ENCODE results near the gene POLD1. TPM values are rescaled to one million over a fixed set of nuclear protein-coding genes. Genes with fewer than 3 reads are reported as not detected.

The POLD1 gene
- total and polyA plus RNA-seq, 2 donors (not counting 3 experiments of a cell fraction or from before 2014, with no cell fraction given): 40.9 to 63.9 TPM

DNA sequence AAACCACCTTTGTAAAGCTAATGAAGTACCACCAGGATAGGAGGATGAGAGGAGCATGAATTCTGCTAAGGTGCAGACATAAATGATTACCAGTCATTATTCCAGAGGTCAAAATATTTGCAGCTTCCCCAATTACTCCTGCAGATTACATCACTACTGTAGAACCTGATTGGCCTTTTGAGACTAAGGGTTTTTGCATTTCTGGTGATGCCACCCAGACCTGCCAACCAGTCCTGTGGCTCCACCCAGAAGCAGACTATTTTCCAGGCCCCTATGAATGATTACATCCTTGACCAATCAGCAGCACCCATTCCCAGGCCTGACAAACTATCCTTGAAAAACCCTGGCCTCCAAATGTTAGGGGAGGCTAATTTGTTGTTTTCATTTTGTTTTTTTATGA, 43.8 kb upstream of the POLD1 start:
- Histone ChIP-seq H2AFZ (ENCODE audit: low read depth, low read length) (no peak overlapping the region), H3K4me1 (ENCODE audit: control insufficient read depth, extremely low read depth, insufficient read depth, low read length) (no peaks in the 10 kb centered on the region), H3K9me3 (replicated peaks; ENCODE audit: control insufficient read depth, insufficient read depth, low read length) (no peaks in the 10 kb centered on the region), H3K27me3 (ENCODE audit: control insufficient read depth in 2 of 2, insufficient read depth in 2 of 2, low read length in 2 of 2) (no peaks in the 10 kb centered on the region), H3K9me1 (replicated peaks; ENCODE audit: control insufficient read depth, extremely low read depth, insufficient read depth, low read length) (no peaks in the 10 kb centered on the region), H3K4me3 (replicated peaks in 1 of 3; ENCODE audit: insufficient read depth in 1 of 3, low read depth in 1 of 3, low read length in 3 of 3) (no peak overlapping the region), H3K9ac (replicated peaks; ENCODE audit: extremely low read depth, insufficient read depth, low read length) (no peak overlapping the region), H3K27ac (ENCODE audit: insufficient read depth, low read depth, low read length) (no peak overlapping the region), H4K20me1 (replicated peaks; ENCODE audit: control insufficient read depth, extremely low read depth, insufficient read depth, low read length) (no peaks in the 10 kb centered on the region), H3K79me2 (ENCODE audit: control insufficient read depth, insufficient read depth, low read length) (no peaks in the 10 kb centered on the region), H3K36me3 (ENCODE audit: control insufficient read depth in 2 of 2, extremely low read depth in 1 of 2, insufficient read depth in 2 of 2, low read length in 2 of 2) (no peaks in the 10 kb centered on the region), H3K4me2 (ENCODE audit: insufficient read depth, low read length) (no peak overlapping the region)
- intact Hi-C loops (cut with micrococcal nuclease) (no loop called here), dilution Hi-C loops (cut with MboI; ENCODE audit: extremely low pct_ligation_motif_present, low sequenced_read_pairs) (no loop called here)
- DNase-seq (ENCODE audit: low read depth, low spot score): no peak
- FAIRE-seq: no peak
- BruUV-seq (replicated peaks): no TSS peak
- ChIA-PET POLR2A (no interaction called here), CTCF (interaction anchor here (1.6 kb wide), 1 partner anchor 17 kb away, joined by 6 read pairs; no protein-coding TSS in a partner anchor)
- no peak for TF ChIP-seq POLR2AphosphoS5 (IDR thresholded peaks at IDR 0.05; ENCODE audit: insufficient read depth, low read depth, low read length)

DNA sequence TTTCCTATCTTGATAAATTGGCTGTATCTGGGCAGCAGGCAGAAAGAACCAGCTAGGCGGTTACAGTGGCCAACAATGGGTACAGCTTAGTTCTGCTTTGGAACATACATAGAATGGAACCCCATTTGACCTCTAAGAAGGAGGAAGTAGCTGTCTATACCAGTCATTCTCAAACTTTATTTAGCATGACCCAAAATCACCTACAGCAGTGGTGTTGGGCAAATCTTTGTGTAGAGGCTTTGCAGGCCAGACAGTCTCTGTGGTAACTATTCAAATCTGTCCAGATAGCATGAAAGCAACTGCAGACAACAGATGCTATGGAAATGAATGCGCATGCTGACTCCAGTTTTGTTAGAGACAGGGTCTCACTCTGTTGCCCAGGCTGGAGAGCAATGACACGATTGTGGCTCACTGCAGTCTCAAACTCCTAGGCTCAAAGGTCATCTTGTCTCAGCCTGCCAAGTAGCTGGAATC, 43.0 kb upstream of the POLD1 start:
- CTCF ChIA-PET: interaction anchor here (1.6 kb wide), 1 partner anchor 16 kb away, joined by 6 read pairs; no protein-coding TSS in a partner anchor
- Histone ChIP-seq H3K9me1 (replicated peaks; ENCODE audit: control insufficient read depth, extremely low read depth, insufficient read depth, low read length) (no peaks in the 10 kb centered on the region), H3K79me2 (ENCODE audit: control insufficient read depth, insufficient read depth, low read length) (no peaks in the 10 kb centered on the region), H3K27me3 (ENCODE audit: control insufficient read depth in 2 of 2, insufficient read depth in 2 of 2, low read length in 2 of 2) (no peaks in the 10 kb centered on the region), H3K4me2 (ENCODE audit: insufficient read depth, low read length) (no peak overlapping the region), H4K20me1 (replicated peaks; ENCODE audit: control insufficient read depth, extremely low read depth, insufficient read depth, low read length) (no peaks in the 10 kb centered on the region), H3K36me3 (ENCODE audit: control insufficient read depth in 2 of 2, extremely low read depth in 1 of 2, insufficient read depth in 2 of 2, low read length in 2 of 2) (no peaks in the 10 kb centered on the region), H2AFZ (ENCODE audit: low read depth, low read length) (no peak overlapping the region), H3K9me3 (replicated peaks; ENCODE audit: control insufficient read depth, insufficient read depth, low read length) (no peaks in the 10 kb centered on the region), H3K4me3 (replicated peaks in 1 of 3; ENCODE audit: insufficient read depth in 1 of 3, low read depth in 1 of 3, low read length in 3 of 3) (no peak overlapping the region), H3K27ac (ENCODE audit: insufficient read depth, low read depth, low read length) (no peak overlapping the region), H3K9ac (replicated peaks; ENCODE audit: extremely low read depth, insufficient read depth, low read length) (no peak overlapping the region), H3K4me1 (ENCODE audit: control insufficient read depth, extremely low read depth, insufficient read depth, low read length) (no peaks in the 10 kb centered on the region)
- dilution Hi-C loops (cut with MboI; ENCODE audit: extremely low pct_ligation_motif_present, low sequenced_read_pairs) (no loop called here), intact Hi-C loops (cut with micrococcal nuclease) (no loop called here)
- DNase-seq (ENCODE audit: low read depth, low spot score) (no peak), FAIRE-seq (no peak)
- TF ChIP-seq GATA2 (IDR thresholded peaks at IDR 0.05; ENCODE audit: insufficient read depth, insufficient read length, low read depth, low read length): no peak
- TF ChIP-seq, protein P1, sequence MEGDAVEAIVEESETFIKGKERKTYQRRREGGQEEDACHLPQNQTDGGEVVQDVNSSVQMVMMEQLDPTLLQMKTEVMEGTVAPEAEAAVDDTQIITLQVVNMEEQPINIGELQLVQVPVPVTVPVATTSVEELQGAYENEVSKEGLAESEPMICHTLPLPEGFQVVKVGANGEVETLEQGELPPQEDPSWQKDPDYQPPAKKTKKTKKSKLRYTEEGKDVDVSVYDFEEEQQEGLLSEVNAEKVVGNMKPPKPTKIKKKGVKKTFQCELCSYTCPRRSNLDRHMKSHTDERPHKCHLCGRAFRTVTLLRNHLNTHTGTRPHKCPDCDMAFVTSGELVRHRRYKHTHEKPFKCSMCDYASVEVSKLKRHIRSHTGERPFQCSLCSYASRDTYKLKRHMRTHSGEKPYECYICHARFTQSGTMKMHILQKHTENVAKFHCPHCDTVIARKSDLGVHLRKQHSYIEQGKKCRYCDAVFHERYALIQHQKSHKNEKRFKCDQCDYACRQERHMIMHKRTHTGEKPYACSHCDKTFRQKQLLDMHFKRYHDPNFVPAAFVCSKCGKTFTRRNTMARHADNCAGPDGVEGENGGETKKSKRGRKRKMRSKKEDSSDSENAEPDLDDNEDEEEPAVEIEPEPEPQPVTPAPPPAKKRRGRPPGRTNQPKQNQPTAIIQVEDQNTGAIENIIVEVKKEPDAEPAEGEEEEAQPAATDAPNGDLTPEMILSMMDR (IDR thresholded peaks at IDR 0.05; ENCODE audit: extremely low read depth in 1 of 2, insufficient read depth in 1 of 2, low read depth in 1 of 2, low read length in 2 of 2): no peak
- TF ChIP-seq, protein P2, sequence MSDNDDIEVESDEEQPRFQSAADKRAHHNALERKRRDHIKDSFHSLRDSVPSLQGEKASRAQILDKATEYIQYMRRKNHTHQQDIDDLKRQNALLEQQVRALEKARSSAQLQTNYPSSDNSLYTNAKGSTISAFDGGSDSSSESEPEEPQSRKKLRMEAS (IDR thresholded peaks at IDR 0.05; ENCODE audit: insufficient read depth, insufficient read length): no peak
- no peak for TF ChIP-seq POLR2AphosphoS5 (IDR thresholded peaks at IDR 0.05; ENCODE audit: insufficient read depth, low read depth, low read length)
- no peak for TF ChIP-seq POLR2A (IDR thresholded peaks at IDR 0.05; ENCODE audit: low read depth, low read length)
- no peak for TF ChIP-seq MYC (IDR thresholded peaks at IDR 0.05; ENCODE audit: low read depth, low read length)
- TF ChIP-seq FOS (IDR thresholded peaks at IDR 0.05; ENCODE audit: borderline replicate concordance, insufficient read depth, low read length): no peak
- no peak for TF ChIP-seq JUN (IDR thresholded peaks at IDR 0.05; ENCODE audit: borderline replicate concordance, insufficient read depth, insufficient read length, low read depth)
- no peak for TF ChIP-seq EZH2 (IDR thresholded peaks at IDR 0.05; ENCODE audit: borderline replicate concordance, low read depth, low read length, severe bottlenecking)
- BruUV-seq (replicated peaks): no TSS peak
- POLR2A ChIA-PET: no interaction called here
